Body of pancreas (tissue), 4 donors: ENCODE data around the gene COL18A1.

Experiments used
- POLR2A ChIP-seq, 3 donors: fragments of 450-650 bp; IDR thresholded peaks; one replicate each; pipeline ENCODE4 v1.6.1; 2016; ENCODE audit warnings: antibody characterized with exemption in 3 of 3, mild to moderate bottlenecking in 2 of 3
- TF ChIP-seq, protein P1 (sequence below), 7 experiments: fragments of 450-650 bp in 4 of 7; fragments of 200-600 bp in 3 of 7; sonication (generic) in 3 of 7; IDR thresholded peaks; one replicate each; pipeline ENCODE4 v1.5.1; 2016 to 2019; ENCODE audit warnings: antibody characterized with exemption in 7 of 7

DNA sequence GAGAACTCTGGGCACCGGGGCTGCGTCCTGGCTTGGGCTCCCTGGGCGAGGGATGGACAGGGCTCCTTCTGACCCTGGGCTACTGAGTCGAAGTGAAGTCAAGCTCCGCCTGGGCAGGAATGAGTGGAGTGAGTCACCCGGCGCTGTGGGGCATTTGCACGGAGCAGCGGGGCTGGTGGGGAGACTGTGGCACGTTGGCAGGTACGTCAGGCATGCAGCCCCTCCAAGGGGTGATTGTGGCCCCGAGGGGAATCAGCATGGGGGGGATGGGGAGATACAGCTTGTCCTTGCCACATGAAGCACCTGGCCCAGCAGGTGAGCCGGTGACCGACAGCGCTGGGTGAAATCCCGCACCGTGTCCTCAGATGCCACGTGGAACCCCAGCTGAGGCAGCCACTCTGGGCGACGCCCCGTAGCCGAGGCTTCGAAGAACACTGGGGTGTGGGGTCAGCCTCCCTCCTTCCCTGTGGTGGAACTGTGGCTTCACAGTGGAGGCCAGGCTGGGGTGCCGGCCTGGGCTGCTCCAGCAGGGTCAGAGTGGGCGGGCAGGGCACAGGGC lies 62.3 kb downstream of the COL18A1 start:
- TF ChIP-seq, protein P1, sequence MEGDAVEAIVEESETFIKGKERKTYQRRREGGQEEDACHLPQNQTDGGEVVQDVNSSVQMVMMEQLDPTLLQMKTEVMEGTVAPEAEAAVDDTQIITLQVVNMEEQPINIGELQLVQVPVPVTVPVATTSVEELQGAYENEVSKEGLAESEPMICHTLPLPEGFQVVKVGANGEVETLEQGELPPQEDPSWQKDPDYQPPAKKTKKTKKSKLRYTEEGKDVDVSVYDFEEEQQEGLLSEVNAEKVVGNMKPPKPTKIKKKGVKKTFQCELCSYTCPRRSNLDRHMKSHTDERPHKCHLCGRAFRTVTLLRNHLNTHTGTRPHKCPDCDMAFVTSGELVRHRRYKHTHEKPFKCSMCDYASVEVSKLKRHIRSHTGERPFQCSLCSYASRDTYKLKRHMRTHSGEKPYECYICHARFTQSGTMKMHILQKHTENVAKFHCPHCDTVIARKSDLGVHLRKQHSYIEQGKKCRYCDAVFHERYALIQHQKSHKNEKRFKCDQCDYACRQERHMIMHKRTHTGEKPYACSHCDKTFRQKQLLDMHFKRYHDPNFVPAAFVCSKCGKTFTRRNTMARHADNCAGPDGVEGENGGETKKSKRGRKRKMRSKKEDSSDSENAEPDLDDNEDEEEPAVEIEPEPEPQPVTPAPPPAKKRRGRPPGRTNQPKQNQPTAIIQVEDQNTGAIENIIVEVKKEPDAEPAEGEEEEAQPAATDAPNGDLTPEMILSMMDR (IDR thresholded peaks at IDR 0.05): no peak
- TF ChIP-seq POLR2A (IDR thresholded peaks at IDR 0.05): no peak
